ENCODE data around the gene LYZL4.
A peak's percentile ranks its signal among the peaks of the same experiment; 100 is the strongest.

The LYZL4 gene, protein sequence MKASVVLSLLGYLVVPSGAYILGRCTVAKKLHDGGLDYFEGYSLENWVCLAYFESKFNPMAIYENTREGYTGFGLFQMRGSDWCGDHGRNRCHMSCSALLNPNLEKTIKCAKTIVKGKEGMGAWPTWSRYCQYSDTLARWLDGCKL
- total RNA-seq: 0 reads per million in 4 experiments

DNA sequence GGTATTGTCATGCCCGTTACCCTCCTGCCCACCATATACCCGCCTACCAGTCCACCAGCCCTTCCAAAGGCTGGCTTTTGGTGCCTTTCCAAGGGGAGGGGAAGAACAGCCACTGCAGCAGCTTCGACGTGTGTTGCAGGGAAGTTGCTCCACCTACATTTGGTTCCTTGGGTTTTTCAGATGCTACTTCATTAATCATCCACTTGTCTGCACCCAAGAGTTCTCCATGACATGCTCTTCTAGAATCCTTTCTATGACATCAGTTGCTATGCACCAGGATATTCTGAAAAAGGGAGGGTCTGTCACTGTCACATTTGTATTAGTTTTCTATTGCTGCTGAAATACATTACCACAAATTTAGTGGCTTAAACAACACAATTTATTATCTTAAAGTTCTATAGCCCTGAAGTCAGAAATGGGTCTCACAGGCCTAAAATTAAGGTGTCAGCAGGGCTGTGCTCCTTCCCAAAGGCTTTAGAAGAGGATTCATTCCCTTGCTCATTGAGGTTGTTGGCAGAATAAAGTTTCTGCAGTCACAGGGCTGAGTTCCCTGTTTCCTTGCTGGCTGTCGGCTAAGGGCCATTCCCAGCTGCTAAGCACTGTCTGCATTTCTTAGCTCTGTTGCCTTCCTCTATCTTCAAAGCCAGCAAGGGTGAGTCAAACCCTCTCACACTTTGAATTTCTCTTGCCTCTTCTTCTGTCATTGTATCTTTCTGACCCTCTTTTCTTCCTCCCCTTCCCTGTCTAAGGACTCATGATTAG lies at the start of gene LYZL4:
LYZL4 (minus strand) TSS at position 241 of the 762 bp plus-strand sequence. CDS start 3,359 bp downstream, outside the sequence.
- no peak for DNase-seq

DNA sequence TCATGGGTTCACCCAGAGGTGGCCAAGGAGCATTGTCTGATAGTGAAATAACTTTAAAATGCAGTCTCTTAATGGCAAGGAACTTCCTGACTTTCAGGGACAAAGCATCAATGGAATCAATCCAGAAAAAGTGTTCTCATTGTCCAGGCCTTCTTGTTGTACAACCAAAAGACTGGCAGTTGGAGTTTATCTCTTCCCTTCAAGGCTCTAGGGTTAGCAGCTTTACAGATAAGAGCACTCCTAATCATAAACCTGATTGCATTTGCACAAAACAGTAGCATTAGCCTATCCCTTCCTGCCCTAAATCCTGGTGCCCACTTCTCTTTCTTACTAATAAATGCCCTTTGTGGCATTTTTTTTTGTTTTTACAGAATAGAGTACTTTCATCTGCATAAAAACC lies 48.7 kb upstream of the LYZL4 start:
- DNase-seq: no peak

DNA sequence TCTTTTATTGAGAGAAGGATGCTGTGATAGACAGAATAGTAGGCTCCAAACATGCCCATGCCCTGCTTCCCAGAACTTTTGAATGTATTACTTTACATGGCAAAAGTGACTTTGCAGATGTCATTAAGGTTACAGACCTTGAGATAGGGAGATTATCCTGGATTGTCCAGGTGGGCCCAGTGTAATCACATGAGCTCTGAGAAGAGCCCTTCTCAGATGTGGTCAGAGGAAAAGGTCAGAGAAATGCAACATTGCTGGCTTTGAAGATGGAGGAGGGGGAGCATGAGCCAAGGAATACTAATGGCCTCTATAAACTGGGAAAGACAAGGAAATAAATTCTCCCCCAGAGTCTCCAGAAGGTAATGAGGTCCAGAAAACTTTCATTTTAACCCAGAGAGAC lies 45.8 kb upstream of the LYZL4 start:
- DNase-seq: no peak

DNA sequence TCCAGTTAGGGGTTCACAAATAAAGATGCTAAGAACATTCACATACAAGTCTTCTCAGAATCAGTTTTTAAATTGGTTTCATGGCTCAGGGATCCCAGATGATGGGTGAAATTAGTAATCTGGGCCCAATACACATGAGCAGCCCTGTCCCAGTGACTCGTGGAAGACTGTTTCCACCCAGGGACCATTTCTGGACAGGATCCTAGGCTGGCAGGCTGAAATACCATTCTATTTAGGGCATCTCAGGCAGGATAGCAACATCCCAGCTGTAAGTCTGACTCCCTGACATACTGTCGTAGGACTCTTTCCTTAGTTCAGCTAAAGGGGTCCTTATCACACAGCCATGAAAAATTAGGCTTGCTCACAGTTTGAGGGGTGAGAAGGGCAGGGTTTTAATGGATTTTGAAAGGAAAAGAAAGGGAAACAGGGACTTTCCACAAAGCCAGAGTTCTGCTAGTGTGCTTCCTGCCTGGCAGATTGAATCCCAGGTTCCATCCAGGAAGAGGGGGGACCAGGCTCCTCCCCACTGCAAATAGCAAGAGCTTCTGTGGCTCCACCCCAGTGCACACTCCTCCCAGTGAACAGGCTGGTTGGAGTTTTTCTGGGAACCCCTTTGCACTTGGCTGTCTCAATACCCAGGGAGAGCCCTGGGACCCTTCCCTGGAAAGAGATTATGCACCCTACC lies 41.3 kb upstream of the LYZL4 start:
- no peak for DNase-seq

DNA sequence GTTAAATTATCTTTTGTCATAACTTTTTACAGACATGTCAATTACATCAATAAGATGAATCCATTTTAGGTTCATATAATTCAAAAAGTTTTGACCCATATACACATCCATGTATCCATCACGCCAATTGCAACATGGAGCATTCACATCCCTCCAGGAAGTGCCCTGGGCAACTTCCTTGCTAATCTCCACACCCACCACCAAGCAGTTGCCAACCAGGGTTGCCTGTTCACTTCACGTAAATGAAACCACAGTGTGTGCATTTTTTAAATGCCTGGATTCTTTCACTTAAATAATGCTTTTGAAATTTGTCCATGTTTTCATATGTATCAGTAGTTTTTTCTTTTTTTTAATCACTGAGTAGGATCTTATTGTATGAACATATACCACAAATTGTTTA lies 40.7 kb upstream of the LYZL4 start:
- no peak for DNase-seq

DNA sequence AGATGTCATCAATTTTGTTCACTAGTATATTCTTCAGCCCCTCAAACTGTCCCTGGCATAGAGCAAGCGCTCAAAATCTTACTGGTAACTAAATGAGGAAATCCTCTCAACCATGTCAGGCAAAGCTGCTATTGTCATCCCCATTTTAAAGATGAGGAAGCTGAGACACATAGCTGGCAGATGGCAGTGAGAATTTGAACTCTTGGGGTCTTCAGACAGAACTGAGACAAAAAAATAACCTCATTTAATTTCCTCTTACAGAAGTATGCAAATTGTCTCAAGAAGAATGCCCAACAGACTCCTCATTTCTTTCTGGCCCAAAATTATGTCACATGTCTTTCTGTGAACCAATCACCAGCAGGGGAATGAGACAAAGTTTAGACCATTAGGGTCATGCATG lies 40.2 kb upstream of the LYZL4 start:
- no peak for DNase-seq

DNA sequence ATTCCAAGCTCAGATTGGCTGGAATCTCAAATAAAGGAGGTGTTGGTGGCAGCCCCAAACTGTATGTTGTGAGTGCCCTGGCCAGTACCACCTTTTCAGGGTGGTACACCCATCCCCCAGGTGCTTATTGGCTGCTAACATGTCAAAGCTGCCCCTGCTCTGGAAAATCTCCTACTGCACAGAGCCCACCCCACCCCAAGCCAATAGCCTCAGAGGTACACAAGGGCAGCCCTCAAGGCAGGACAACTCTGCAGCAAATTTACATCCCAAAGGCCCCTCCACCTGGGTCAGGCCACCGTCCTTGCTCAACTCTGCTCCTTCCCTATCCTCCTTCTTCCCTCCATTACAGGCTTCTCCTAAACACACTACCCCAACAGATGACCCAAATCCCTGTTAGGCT lies 37.1 kb upstream of the LYZL4 start:
- DNase-seq: no peak

DNA sequence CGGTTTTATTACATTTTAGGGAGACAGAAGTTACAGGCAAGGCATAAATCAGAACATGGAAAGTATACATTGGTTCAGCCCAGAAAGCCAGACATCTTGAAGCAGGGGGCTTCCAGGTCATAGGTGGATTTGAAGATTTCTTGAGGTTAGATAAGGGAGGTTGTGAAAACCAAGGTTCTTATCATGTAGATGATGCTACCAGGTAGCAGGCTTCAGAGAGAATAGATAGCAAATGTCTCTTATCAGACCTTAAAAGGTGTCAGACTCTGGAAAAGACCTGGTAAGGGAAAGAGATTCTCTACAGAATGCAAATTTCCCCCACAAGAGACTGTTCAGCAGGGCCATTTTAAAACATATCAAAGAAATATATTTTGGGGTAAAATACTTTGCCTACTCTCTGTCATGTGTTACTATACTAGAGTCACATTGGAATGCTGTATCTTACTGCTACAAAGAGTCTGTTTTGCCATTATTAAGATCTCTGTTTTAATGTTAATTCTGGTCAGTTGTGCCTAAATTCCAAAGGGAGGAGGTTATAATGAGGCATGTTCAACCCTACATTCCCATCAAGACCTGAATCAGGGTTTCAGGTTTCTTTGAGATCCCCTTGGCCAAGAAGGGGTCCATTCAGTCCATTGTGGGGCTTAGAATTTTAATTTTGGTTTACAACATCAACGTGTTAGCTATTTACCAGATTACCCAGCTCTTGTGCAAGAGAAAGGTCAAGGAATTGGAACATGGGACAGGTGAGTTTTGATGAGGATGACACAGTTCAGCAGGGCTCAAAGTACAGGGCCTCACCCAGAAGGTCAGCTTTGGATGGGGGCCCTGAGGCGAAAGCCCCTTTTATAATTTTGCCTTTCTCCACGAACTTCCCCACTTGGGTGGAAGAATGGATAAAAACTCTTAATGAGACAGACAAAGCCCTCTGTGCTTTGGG lies 36.0 kb upstream of the LYZL4 start:
- no peak for DNase-seq

DNA sequence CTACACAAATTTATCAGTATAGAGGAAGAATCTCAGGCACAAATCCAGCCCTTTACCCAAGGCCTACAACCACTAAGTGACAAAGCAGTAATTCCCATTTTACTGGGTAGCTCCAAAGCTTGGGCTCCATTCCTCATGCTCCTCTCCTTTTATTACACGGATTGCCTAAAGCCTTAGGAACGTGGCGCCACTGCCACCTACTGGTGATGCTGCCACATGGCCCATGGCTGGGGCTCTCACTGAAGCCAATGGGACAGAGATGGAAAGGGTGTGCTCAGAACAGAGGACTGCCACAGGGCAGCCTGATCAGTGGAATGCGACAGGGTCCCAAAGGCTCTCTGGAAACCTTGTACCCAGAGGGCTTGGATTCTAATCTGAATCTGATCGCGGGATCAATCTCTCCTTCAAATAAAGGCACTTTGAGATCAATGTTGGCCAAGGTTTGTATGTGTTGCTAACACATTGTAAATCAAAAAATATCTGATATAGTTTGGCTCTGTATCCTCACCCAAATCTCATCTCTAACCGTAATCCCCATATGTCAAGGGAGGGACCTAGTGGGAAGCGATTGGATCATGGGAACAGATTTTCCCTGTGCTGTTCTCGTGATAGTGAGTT lies 33.5 kb upstream of the LYZL4 start:
- peak; percentile 68 for DNase-seq

DNA sequence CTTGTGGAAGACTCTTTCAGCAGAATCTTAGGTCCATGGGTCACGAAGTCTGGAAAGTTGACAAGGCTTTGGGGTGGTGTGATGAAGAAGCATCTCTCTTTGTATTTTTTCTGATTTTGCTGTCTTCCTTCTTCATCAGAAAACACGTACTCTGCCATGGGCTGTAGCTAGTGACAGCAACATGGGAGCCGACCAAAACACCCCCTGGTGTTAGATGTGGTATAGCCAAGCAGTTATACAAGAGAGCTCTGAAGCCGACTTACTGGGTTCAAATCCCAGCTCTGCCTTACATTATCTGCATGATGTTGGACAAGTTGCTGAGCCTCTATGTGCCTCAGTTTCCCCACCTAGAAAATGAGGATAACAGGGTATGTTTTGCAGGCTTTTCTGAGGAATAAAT lies 32.9 kb upstream of the LYZL4 start:
- no peak for DNase-seq

DNA sequence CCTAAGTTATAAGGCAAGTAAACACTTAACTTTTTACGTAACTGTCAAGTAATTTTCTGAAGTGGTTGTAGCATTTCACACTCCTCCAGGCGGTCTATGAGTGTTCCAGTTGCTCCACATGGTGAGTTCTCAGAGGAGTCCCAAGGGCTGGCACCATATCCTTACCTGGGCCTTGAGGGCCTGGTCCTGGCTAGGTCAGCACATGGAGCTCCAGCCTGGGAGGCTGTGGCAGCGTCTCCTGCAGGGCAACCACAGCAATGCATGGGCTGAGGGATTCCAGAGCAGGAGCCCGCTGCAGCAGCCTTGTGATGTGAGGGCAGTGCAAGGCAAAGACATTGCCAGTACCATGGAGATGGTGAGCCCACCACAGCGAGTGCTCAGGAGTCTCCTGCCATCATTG lies 32.2 kb upstream of the LYZL4 start:
- no peak for DNase-seq

DNA sequence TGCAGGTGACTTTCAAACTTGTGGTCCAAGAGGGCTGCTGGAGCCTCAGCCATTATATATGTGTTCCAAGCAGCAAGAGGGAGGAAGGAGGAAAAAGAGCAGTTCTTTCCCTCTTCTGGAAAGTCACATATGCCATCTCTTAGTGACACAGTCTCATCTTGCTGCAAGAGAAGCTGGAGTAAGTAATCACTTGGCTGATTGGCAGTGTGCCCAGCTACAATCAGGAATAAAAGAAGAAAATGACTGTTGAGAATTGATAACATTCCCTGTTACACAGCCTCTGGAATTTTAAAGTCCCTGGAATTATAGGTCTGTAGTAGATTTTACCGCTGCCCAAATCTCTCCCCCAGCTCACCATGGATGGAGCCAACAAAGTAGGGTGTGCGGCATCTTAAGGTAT lies 31.4 kb upstream of the LYZL4 start:
- no peak for DNase-seq

DNA sequence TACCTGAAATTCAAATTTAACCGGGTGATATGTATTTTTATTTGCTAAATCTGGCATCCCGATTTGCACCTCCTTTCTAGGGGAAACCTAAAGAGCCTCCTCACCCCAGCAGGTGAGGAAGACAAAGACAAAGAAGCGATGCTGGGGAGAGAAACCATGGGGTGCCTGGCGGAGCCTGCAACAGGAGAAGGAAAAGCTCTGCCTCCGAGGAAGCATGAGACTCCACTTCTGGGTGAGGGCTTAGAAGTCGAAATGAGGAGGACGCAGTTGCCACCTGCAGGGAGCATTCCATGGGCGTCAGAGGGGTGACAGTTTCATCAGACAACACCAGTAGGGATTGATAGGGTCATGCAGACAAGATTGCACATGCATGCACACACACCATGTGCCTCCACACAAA lies 30.5 kb upstream of the LYZL4 start:
- no peak for DNase-seq

DNA sequence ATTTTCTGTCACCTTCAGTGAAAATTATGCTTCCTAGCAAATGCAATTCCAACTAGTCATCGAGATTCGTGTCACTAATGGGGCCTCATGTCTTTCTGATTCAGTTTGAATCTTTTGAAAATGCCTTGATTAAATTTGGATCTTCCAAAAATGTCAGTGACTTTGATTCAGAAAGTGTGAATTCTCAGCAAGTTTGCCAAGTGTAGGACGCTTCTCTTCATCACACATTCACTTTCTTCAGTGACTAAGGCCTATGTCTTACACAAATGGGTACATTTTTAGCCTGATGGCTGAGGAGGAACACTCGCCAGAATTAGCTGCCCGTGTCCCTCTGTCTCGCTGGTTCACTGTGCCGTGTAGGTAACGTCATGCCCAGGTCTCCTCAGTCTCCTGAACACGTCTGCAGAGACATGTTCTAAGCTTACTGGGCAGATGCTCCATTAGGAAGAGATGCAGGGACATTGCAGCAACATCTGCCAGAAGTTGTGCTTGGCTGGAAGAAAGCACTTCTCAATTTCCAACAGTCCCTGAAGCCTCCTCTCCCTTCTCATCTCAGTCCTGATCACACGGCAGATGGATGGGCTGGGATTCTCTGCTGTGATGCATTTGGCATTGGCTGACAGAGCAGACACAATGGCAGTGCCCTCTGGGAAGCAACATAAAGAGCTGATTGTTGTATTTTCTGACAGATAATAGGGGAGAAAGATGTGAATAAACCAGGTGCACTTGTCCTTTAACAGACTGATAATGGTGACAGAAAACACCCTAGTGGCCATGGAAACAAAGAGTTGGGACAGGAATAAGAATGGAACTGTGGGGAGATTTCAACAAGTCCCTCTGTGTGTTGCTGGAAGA lies 29.1 kb upstream of the LYZL4 start:
- no peak for DNase-seq

DNA sequence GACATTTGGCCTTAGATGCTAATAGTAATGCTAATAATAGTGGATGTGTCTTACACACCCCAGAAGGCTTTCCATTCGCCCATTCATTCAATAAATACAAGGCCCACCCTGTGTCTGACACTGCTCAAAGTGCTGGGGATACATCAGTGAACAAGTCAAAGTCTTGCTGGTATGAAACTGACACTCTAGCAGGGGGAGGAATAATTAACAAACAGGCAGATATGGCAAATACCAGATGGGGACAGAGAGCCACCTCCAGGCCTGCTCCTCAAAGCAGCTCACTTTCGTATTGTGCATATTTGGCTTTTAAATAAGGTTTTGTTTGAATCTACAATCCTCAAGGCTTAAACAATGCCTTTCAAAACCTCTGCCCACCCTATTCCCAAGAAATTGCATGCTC lies 28.3 kb upstream of the LYZL4 start:
- DNase-seq: no peak

DNA sequence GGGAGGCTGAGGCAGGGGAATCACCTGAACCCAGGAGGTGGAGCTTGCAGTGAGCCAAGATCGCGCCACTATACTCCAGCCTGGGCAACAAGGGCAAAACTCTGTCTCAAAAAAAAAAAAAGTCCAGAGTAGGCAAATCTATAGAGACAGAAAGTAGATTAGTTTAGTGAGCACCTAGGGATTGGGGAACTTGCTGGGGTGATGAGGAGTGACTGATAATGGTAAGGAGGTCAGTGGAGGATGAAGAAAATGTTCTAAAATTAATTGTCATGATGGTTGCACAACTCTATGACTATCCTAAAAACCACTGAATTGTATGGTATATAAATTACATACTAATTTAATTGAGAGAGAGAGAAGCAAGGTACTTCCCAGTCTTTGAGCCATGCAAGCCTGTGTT lies 27.8 kb upstream of the LYZL4 start:
- DNase-seq: no peak

DNA sequence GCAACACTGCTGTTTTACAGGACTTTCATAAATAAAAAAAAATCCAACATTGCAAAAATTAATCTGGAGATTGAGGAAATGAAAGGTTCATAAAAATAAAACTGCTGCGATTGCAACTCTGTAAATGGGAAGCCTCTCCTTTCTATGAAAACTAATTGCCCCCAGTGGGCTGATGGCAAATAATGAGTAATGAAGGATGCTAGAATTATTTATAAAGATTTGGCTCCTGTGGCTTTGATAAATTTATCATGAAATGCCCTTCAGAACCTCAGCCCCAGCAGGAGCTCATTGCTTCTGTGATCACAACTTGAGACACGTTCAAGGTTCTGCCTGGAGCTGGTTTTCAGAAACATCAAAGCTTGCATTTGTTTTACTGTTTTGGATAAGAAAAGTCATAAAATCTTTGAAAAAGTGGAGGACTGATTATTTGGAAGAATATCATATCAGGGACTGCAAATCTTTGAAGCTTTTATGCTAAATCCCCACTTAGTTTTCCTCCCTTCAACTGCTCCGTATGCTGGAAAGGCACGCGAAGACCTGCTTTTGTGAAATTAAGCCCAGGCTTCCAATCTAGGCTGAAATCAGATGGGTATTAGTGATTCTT lies 24.5 kb upstream of the LYZL4 start:
- no peak for DNase-seq

DNA sequence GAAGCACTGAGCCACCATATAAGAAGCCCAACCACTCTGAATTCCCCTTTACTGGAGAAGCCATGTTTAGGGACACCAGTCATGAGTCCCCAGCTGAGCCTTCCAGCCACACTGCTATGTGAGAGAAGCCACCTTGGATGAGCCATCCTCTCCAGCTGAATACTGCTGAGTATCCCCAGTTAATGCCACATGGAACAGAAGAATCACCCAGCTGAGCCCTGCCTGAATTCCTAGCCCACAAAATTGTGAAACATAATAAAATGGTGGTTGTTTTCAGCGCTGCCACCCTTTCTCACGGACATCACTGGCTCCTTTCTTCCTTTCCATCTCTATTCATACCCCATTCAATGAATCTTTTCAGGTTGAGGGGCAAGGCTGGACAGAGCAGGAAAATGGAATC lies 22.1 kb upstream of the LYZL4 start:
- no peak for DNase-seq

DNA sequence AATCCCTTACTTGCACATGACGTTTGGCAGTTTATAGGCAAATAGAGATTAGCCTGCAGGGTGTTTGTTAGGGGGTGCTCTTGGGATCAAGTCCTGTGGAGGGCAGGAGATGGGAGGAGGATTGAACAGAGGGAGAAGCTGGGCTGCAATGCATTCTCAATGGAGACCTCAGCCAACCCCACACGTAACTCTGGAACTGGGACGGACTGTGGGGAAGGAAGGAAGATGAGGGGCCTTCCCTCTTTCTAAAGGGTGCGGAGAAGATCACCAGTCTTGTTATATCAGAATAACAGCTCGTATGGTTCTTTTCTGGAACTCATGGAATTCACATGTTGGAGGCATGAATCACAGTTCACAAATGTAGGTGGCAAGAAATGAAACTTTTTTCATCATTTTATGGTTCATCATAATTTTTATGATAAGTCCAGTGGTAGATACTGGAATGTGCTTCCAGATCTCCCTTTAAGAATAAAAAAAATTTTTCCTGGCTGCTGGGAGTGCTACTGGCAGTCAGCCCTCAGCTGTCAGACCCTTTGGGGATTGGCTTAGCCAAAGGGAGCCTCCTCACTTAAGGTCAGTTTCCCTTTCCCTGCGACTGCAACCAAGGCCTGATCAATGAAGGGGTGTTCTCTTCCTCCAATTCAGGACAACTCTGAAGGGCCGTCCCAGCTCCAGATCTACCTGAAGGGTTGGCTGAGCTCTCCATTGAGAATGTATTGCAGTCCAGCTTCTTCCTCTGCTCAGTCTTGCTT lies 20.5 kb upstream of the LYZL4 start:
- no peak for DNase-seq

DNA sequence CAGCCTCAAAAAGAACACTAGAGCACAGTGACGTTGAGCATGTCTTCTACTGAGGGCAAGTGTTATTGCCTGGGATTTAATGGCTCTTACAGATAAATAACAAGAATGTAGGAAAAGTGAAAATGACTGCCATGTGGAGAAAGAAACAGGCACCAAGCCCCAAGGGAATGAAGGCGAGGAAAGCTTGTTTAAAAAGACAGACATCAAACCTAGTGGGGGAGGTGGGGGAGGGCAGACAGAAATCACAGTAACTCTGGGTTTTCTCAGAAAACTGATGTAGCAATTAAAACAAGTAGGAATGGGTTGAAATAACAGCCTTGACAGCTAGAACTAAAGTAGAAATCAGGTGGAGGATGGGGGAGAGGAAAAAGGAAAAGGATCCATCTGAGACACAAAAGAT lies 18.4 kb upstream of the LYZL4 start:
- no peak for DNase-seq

Measured in effector CD8-positive, alpha-beta T cell (primary cell).